HG02884 (cell line): ENCODE results near the gene PSMC4.

Source experiments
- ATAC-seq: cut with Tn5 transposase; IDR thresholded peaks from one replicate; pipeline ENCODE4 v1.9.1; 2021; ENCODE audit warnings: mild to moderate bottlenecking, moderate library complexity; ENCODE audit not compliant: unreplicated experiment

The PSMC4 gene

DNA sequence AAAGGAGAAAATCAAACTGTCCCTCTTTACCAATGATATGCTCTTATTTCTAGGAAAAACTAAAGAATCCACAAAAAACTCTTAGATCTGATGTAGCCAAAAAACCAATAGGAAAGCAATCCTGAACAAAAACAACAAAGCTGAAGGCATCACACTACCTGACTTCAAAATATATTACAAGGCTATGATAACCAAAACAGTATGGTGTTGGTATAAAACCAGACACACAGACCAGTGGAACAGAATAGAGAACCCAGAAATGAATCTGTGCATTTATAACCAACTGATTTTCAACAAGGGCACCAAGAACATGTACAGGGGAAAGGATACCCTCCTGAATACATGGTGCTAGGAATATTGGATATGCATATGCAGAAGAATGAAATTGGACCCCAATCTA is 16.2 kb downstream of the PSMC4 start:
- no peak for ATAC-seq

DNA sequence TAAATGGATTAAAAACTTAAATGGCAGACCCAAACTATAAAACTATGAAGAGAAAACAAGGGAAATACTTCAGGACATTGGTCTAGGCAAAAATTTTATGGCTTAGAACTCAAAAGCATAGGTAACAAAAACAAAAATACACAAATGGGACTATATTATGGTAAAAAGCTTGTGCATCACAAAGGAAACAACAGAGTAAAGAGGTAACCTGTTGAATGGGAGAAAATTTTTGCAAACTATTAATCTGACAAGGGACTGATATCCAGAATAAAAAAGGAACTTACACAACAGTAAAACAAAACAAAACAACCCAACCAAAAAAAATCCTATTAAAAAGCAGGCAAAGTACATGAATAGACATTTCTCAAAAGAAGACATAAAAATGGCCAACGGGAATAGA is 16.6 kb downstream of the PSMC4 start:
- ATAC-seq = no peak

DNA sequence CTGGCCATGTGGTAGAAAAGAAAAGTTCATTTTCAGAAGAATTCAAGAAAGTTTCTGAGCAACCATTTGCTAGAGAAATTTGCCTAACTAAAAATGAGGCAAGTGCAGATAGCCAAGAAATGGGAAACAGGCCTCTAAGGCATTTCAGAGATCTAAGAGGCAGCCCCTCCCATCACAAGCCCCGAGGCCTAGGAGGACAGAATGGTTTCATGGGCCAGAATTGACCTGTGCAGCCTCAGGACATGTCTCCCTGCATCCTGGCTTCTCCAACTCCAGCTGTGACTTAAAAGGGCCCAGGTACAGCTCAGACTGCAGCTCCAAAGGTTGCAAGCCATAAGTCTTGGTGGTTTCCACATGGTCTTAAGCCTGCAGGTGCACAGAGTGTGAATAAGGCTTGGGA is 22.6 kb downstream of the PSMC4 start:
- no peak for ATAC-seq

GRCh38 chr19:39994361-39994760 is 23.4 kb downstream of the PSMC4 start:
- no peak for ATAC-seq

DNA sequence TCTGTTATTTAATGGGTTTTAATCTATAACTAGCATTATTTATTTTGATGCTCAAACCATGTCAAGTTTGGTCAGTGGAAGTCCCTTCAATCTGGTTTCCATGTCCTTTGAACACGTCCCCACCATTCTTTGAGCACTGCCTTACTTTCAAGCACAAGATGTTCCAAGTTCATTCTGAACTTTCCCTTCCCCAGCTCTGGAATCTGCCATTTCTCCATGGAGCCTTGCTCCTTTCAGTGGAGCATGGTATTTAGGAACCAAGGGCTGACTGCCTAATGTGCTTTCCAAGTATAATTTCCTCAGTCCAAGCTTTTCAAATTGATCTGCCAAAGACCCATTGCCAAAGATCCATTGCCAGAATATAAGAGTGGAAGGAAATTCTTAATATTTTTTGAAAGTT is 24.8 kb downstream of the PSMC4 start:
- ATAC-seq = no peak

GRCh38 chr19:39996218-39996810 is 25.3 kb downstream of the PSMC4 start:
- peak; percentile 29 for ATAC-seq

GRCh38 chr19:39996811-39997637 is 26.1 kb downstream of the PSMC4 start, which contains the start of gene ZNF546:
Gene ZNF546 (plus strand): TSS chr19:39997060. CDS start chr19:39998327, 1,267 bp downstream.
- ATAC-seq = peak; percentile 80

DNA sequence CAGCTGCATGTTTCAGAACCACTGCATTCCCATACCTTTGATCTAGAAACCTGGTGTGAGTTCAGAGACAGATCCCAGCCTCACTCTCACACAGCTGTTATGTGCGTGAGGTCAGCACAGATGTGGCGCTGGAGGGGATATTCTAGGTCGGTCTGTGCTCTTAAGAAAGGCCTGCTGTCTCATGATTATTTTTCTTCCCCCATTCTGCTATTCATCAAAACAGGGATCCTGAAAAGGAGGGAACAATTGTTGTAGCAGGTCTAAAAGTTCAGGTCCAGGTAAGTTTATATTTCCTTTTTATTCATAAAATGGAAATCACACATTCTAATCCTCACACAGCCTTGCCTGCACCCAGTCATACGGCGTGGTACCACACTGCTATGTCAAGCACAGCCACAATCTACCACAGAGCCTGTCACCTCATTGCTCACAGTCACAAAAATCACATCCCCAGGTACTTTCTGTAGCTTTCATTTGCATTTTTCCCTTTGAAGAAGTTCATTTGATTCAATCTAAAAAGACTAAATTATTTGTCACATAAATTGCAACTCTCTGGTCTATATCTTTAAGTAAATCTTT is 26.8 kb downstream of the PSMC4 start:
- no peak for ATAC-seq

GRCh38 chr19:39998501-39998900 is 27.5 kb downstream of the PSMC4 start:
- no peak for ATAC-seq

DNA sequence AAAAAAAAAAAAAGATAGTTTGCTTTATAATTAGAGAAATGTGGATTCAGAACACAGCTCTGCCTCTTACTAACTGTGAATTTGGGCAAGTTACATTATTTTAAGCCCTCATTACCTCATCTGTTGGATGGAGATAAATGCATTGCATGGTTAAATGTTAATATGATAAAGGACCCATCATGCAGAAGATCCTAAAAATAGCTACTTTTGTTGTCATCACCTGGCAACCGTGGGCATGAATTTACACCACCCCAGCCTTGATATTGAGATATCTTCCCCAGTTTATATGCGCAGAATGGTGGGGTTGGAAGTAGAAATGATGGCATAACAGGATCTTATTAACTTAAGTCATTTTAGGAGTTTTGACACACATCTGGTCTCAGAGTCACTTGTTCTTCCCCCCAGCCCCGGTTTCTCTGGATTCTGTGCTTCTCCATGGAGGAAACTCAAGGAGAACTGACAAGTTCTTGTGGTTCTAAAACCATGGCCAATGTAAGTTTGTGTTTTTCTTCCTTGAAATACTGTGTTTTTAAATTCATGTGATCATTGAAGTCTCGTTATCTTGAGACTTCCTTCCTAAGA is 34.8 kb downstream of the PSMC4 start:
- ATAC-seq = no peak

DNA sequence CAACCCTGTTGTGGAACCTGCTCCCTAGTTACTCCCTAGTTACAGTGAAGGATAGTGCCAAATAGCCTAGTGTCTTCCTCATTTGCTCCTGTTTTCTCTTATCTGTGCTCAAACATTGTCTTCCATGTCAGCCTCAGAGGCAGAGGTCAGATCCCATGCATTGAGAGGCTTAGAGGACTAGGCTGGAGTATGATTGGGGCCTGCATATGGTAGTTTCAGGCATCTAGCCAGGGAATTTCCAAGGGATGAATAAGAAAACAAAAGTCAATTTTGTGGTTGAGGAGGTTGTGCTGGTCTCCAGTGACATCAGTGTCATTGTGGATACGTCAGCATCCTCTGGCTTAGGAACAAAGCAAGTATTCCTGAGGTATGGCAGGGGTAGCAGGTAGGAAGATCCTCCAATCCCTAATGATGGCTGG is 35.3 kb downstream of the PSMC4 start:
- ATAC-seq = no peak

DNA sequence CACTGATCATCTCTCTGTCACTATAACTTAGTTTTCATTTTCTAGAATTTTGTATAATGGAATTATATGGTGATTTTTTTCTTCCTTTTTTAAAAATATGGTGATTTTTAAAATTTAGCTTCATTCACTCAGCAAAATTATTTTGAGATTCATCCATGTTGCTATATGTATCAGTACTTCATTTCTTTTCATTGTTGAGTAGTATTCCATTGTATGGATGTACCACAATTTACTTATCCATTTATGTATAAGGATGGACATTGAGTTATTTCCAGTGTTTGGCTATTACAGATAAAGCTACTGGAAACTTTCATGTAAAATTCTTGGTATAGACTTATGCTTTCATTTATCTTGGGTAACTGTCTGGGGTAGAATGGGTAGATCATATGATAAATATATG is 38.7 kb downstream of the PSMC4 start:
- no peak for ATAC-seq

- ATAC-seq = no peak
Observed at GRCh38 chr19:40013991-40014390, 43.0 kb downstream of the PSMC4 start.

GRCh38 chr19:40023969-40024368 is 53.0 kb downstream of the PSMC4 start:
- ATAC-seq = no peak

- no peak for ATAC-seq
Observed at GRCh38 chr19:40025938-40026596, 55.1 kb downstream of the PSMC4 start.

DNA sequence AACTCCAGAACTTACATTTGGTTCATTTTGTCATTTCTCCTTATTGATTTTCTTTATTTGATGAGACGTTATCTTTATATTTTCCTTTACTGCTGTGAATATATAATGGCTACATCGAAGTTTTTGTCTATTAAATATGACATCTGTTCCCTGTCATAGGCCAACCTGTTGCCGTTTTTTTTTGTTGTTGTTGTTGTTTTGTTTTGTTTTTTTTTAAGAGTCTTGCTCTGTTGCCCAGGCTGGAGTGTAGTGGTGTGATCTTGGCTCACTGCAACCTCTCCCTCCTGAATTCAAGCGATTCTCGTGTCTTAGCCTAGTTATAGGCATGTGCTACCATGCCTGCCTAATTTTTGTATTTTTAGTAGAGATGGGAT is 55.6 kb downstream of the PSMC4 start:
- ATAC-seq = no peak
